Suppressor macrophage treated with lipopolysaccharide for 1 hour (primary cell): ENCODE results near the gene OPN4.

ENCODE experiments used
- DNase-seq, 3 donors: peaks; one replicate each; pipeline ENCODE4 v3.0.0-alpha.2; 2020 to 2022

Gene OPN4

GRCh38 chr10:86648704-86649427, 5.5 kb upstream of the OPN4 start:
- DNase-seq, result no peak

- no peak for DNase-seq
These were observed 4.7 kb upstream of the OPN4 start for GRCh38 chr10:86649471-86650150.

- DNase-seq, result no peak
These were observed 4.2 kb upstream of the OPN4 start for GRCh38 chr10:86650151-86650550.

- DNase-seq, result no peak
These were observed 3.3 kb upstream of the OPN4 start for GRCh38 chr10:86651021-86651471.

DNA sequence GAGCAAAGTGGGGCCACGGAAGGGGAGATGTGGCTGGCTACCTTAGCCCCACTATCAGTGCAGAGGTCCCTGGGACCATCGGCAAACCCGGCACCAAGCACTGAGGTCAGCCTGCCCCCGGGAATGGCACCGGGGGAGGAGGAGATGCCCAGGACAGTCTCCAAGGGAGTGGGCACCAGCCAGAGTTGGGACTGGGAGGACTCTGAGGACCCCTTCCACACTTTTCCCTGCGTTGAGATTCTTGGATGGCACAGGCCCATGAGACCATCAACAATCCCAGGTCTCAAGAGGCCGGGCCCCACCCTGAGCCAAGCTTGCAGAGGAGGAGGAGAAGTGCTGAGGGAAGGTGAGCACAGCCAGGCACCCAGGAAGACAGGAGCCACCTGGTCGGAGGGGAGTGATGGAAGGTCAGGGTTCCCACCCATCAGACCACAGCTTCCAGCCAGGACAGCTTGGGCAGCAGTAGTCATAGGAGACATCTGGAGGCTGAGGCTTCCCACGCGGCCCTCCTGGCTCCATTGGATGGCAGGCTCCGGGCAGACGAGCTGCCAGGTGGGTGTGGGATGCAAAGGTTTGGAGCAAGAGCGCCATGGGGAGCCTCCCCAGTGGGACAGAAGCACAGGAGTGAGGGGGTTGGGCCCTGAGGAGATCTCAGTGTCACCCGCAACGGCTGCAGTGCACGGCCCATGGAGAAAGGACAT, 2.6 kb upstream of the OPN4 start:
- no peak for DNase-seq

GRCh38 chr10:86652361-86653202, 1.8 kb upstream of the OPN4 start:
- DNase-seq, result no peak

DNA sequence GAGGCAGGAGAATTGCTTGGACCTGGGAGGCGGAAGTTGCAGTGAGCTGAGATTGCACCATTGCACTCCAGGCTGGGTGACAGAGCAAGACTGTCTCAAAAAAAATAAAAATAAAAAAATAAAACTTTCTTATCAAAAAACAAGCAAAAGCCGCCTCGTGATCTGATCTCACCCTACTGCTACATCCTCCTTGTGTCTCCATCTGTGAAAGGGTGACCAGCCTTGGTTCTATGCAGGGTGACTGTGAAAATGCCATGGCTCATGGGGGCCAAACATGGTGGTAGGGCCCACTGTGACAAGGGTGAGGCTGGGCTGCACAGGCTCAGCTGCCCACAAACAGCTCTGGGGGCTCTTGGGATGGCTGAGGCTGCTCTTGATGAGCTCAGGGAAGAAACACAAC, 968 bp upstream of the OPN4 start:
- no peak for DNase-seq

DNA sequence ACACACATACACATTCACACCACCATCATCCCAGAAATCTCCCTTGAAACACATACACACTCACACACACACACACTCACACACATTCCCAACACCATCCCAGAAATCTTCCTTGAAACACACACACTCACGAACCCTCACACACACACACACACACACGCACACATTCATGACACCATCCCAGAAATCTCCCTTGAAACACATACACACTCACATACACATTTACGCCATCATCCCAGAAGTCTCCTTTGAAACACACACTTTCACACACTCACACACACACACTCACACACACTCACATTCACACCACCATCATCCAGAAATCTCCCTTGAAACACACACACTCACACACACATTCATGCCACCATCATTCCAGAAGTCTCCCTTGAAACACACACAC, 360 bp upstream of the OPN4 start:
- no peak for DNase-seq

DNA sequence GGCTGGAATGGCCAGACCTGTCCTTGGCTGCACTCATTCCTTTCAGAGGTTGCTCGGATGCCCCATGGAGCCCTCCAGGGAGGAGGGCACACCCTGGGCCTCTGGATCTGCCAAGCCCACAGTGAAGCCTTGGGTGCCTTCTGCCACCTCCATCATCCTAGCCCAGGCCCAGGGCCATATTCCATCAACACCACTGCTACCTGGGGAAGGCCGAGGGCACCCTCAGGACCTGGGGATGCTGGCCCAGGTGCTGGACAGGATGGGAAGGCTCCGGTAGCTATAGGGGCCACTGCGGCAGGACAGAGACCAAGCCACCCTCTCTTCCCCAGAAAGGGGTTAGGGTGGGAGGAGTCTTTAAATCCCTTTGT, 810 bp downstream of the OPN4 start:
- DNase-seq, result no peak

- no peak for DNase-seq
These were observed 1.2 kb downstream of the OPN4 start for GRCh38 chr10:86655596-86655995.

GRCh38 chr10:86657011-86657395, 2.7 kb downstream of the OPN4 start:
- DNase-seq, result no peak

GRCh38 chr10:86657396-86658011, 3.2 kb downstream of the OPN4 start:
- DNase-seq, result no peak

DNA sequence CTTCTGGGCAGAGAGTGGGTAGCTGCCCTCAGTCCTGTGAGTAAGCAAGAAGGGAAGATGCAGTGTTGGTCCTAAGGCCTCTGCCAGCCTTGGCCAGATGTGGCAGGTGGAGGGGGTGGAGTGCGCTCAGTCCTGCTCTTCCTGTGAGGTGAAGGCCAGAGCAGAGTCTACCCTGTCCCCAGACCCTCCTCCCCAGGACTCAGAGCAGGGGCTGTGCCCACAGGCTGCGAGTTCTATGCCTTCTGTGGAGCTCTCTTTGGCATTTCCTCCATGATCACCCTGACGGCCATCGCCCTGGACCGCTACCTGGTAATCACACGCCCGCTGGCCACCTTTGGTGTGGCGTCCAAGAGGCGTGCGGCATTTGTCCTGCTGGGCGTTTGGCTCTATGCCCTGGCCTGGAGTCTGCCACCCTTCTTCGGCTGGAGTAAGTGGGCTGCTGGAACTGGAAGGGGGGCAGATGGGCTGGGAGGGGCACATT, 4.0 kb downstream of the OPN4 start:
- no peak for DNase-seq

DNA sequence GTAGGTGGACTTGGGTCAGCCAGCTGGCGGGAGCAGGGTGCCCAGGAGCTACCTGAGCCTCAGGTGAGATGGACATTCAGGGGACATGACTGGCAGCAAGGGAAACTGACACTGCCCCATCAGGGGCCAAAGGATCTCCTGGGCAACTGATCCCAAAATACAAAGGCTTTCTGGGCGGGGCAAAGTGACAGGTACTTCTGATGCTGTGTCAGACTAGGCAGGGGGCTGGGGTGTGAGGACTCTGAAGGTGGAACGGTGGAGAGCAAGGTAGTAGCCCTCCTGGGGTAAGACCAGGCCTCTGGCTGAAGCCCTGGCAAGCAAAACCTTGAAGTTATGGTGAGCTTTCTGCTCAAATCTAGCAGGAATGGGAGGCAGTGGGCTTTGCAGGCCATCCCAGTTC, 4.4 kb downstream of the OPN4 start:
- no peak for DNase-seq

DNA sequence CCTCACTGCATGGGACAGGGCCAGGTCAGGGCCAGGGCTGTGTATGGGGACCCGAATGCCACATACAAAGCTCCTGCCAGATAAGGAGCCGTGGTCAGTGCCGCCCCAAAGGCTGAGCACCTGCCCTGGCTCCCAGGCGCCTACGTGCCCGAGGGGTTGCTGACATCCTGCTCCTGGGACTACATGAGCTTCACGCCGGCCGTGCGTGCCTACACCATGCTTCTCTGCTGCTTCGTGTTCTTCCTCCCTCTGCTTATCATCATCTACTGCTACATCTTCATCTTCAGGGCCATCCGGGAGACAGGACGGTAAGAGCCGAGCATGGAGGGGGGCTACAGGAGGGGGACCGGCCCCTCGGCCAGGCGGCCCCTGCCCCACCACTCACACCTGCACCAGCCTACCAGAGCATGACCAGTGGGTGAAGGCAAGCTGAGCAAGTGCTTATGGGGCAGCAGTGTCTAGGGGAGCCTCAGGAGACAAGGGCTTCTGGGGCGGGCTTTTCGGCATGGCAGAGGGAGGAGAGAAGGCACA, 4.9 kb downstream of the OPN4 start:
- no peak for DNase-seq

DNA sequence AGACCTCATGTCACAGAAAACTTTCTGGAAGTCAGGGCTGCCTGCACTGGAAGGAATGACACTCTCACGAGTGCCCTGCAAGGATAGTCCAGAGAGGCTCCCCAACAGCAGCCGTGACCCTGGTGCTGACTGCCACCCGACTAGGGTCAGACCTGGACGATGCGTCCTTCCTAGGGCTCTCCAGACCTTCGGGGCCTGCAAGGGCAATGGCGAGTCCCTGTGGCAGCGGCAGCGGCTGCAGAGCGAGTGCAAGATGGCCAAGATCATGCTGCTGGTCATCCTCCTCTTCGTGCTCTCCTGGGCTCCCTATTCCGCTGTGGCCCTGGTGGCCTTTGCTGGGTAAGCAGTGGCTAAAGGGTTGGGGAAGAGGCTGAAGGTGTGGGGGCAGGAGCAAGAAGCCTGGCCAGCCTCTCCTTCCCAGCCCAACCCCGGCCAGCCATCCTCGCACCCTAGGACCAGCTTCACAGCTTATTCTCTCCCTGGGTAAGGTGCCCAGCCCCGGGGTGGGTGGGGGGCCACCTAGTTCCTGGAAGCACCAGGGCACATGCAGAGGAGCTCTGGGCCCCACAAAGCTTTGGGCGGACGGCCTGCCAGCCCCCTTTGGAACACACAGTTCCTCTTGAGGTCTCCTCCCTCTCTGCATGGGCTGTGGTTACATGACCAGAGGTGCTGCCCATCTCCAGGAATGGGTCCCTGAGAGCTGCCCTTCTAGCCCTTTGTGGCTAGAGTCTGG, 5.5 kb downstream of the OPN4 start:
- DNase-seq, result no peak

GRCh38 chr10:86661161-86662025, 7.0 kb downstream of the OPN4 start:
- no peak for DNase-seq

DNA sequence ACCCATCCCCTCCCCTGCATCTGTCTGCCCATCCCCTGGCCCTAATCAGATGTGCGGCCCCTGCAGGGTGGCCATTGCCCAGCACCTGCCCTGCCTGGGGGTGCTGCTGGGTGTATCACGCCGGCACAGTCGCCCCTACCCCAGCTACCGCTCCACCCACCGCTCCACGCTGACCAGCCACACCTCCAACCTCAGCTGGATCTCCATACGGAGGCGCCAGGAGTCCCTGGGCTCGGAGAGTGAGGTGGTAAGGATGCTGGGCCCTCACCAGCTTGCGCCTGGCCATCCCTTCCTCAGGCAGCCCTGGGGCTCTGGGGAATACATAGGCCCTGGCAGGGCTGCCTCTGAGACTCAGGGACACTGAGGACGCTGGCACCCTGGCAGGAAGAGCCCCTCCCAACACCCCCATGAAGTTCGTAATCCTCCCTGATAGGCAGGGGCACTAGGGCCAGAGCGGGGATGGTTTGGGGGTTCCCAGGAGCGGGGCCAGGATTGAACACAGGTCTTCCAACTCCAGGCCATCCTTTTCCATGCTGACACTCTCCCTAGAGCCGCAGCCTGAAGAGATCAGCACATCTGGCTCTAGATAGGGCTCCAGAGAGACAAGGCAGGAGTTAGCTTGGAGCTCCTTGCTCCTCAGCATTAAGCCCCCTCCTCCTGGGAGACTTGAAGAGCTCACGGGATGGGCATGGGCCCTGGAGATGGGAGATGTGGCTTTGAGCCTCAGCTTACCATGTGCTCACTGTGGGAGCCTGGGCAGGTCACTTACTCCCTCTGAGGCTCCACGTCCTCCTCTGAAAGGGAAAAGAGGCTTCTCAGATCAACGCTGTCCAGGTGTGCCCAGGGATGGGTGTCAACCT, 8.1 kb downstream of the OPN4 start:
- DNase-seq, result no peak

DNA sequence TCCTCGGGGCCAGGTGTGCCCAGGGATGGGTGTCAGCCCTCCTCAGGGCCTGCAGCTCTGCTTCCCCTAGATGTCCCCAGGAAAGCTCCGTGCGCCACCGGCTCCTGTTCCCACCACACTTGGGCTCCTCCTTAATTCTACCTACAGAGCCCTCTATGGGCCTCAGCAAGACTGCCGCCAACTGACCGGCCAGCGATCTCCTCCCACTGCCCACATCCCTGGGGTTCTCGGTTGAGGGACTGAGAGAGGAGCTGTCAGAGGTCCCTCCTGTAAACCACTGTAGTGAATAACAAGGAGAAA, 8.6 kb downstream of the OPN4 start:
- no peak for DNase-seq
